Head of caudate nucleus (tissue), 42 donors: Measurements from ENCODE around the gene UBE2G2.

ENCODE experiments used
- DNase-seq, 42 donors: peaks; one replicate each; pipeline versions ENCODE4 v3.0.0 to v3.0.0-alpha.2; 2020 to 2021; ENCODE audit warnings: mixed read lengths in 7 of 42
- intact Hi-C: fragments of 100-400 bp; cut with DNase I; formaldehyde crosslinking; loops from one replicate; pipeline ENCODE4 v1.15.0; 2022

UBE2G2 gene

GRCh38 chr21:44799646-44800045, 2.0 kb downstream of the UBE2G2 start:
- no peak for DNase-seq
- intact Hi-C loops: loop anchor here (2.0 to 10.0 kb wide), 5 partner anchors 17 to 455 kb away; partner anchors contain the start of gene PTTG1IP

GRCh38 chr21:44797775-44798174, 3.8 kb downstream of the UBE2G2 start:
- intact Hi-C loops: loop anchor here (10.0 kb wide), 1 partner anchor 283 kb away; no protein-coding TSS in a partner anchor
- DNase-seq: no peak

GRCh38 chr21:44795342-44795741, 6.3 kb downstream of the UBE2G2 start:
- no peak for DNase-seq
- intact Hi-C loops: loop anchor here (10.0 kb wide), 1 partner anchor 281 kb away; no protein-coding TSS in a partner anchor

GRCh38 chr21:44793592-44794374, 7.8 kb downstream of the UBE2G2 start:
- intact Hi-C loops: loop anchor here (10.0 kb wide), 1 partner anchor 279 kb away; no protein-coding TSS in a partner anchor
- no peak for DNase-seq

- intact Hi-C loops: loop anchor here (10.0 kb wide), 1 partner anchor 278 kb away; no protein-coding TSS in a partner anchor
- peak in 32 of 42 donors; percentile 35 to 79 (median 56) for DNase-seq
Observed at GRCh38 chr21:44792702-44793591, 8.7 kb downstream of the UBE2G2 start.

- intact Hi-C loops: loop anchor here (10.0 kb wide), 1 partner anchor 277 kb away; no protein-coding TSS in a partner anchor
- no peak for DNase-seq
Observed at GRCh38 chr21:44791993-44792392, 9.6 kb downstream of the UBE2G2 start.

GRCh38 chr21:44791246-44791645, 10.4 kb downstream of the UBE2G2 start:
- intact Hi-C loops: loop anchor here (10.0 kb wide), 1 partner anchor 276 kb away; no protein-coding TSS in a partner anchor
- DNase-seq: no peak

- DNase-seq: no peak
- intact Hi-C loops: loop anchor here (10.0 kb wide), 1 partner anchor 276 kb away; no protein-coding TSS in a partner anchor
Observed at GRCh38 chr21:44790368-44790767, 11.3 kb downstream of the UBE2G2 start.

GRCh38 chr21:44789880-44790279, 11.7 kb downstream of the UBE2G2 start:
- intact Hi-C loops: loop anchor here (10.0 kb wide), 1 partner anchor 275 kb away; no protein-coding TSS in a partner anchor
- DNase-seq: no peak

GRCh38 chr21:44785620-44786335, 15.8 kb downstream of the UBE2G2 start:
- intact Hi-C loops: no loop called here
- DNase-seq: peak in 1 of 42 donors; percentile 7

- peak in 1 of 42 donors; percentile 2 for DNase-seq
- intact Hi-C loops: no loop called here
Observed at GRCh38 chr21:44784810-44785209, 16.8 kb downstream of the UBE2G2 start.

- DNase-seq: no peak
- intact Hi-C loops: no loop called here
Observed at GRCh38 chr21:44783020-44783696, 18.5 kb downstream of the UBE2G2 start.

- intact Hi-C loops: no loop called here
- peak in 1 of 42 donors; percentile 7 for DNase-seq
Observed at GRCh38 chr21:44780767-44781459, 20.7 kb downstream of the UBE2G2 start.

- peak in 1 of 42 donors; percentile 7 for DNase-seq
- intact Hi-C loops: no loop called here
Observed at GRCh38 chr21:44780137-44780502, 21.5 kb downstream of the UBE2G2 start.

- intact Hi-C loops: no loop called here
- DNase-seq: peak in 1 of 42 donors; percentile 22
Observed at GRCh38 chr21:44779417-44780136, 22.0 kb downstream of the UBE2G2 start.

- intact Hi-C loops: no loop called here
- peak in 3 of 42 donors; percentile 16 to 27 (median 26) for DNase-seq
Observed at GRCh38 chr21:44778983-44779382, 22.6 kb downstream of the UBE2G2 start.

- DNase-seq: peak in 5 of 42 donors; percentile 22 to 49 (median 36)
- intact Hi-C loops: no loop called here
Observed at GRCh38 chr21:44778499-44778911, 23.1 kb downstream of the UBE2G2 start.
